GM23248 (cell line): ENCODE results near the gene RASSF8.

ENCODE experiments used
- EZH2 ChIP-seq: fragments of 200-600 bp; sonication (generic); IDR thresholded peaks from 2 replicates; pipeline ENCODE4 v1.6.1; 2018; ENCODE audit warnings: antibody characterized with exemption, mild to moderate bottlenecking; ENCODE audit not compliant: insufficient read depth, poor library complexity, severe bottlenecking
- EZH2phosphoT487 ChIP-seq: fragments of 200-600 bp; sonication (generic); IDR thresholded peaks from 2 replicates; pipeline ENCODE4 v1.6.1; 2018; ENCODE audit warnings: antibody characterized with exemption, moderate library complexity, mild to moderate bottlenecking, low read depth; ENCODE audit not compliant: insufficient read depth

DNA sequence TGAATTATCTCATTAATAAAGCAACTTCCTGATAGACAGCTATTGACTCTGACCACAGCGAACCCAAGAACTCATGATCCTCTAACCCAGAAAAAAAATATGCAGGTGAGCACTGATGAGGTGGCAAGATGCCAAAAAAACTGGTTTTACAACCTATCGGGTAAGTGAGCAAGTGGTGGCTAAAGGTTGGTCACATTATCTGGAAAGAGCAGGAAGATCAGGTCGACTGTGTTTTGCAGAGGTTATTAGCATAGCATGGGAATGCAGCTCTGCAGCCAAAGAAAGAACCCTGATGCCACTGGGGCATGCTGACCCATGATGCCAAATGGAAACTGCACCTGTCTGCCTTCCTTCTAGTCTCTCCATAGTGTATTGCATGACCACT, 142.9 kb downstream of the RASSF8 start:
- TF ChIP-seq EZH2: no peak
- TF ChIP-seq EZH2phosphoT487: no peak
